Fibroblast of lung (primary cell): ENCODE results near the gene FAT2. TPM values are rescaled to one million over a fixed set of nuclear protein-coding genes. Genes with fewer than 3 reads are reported as not detected.
A peak's percentile ranks its signal among the peaks of the same experiment; 100 is the strongest.

Experiments
- DNase-seq, 2 donors: peaks; one replicate each; pipeline versions ENCODE4 v3.0.0 to v3.0.0-alpha.2; 2010; ENCODE audit warnings: low read depth in 2 of 2
- H2AFZ ChIP-seq: 2 replicates; pipeline ENCODE4 v1.5.1; 2012; ENCODE audit warnings: low read length, control low read depth, inconsistent platforms
- H3K27ac ChIP-seq: 2 replicates; pipeline ENCODE4 v1.5.1; 2011; ENCODE audit warnings: low read length, control low read depth; ENCODE audit not compliant: insufficient read depth
- H3K27me3 ChIP-seq: 2 replicates; pipeline ENCODE4 v1.5.1; 2011; ENCODE audit warnings: mild to moderate bottlenecking, low read length; ENCODE audit not compliant: control insufficient read depth, insufficient read depth
- H3K36me3 ChIP-seq: 2 replicates; pipeline ENCODE4 v1.5.1; 2011; ENCODE audit warnings: low read length; ENCODE audit not compliant: control insufficient read depth, insufficient read depth
- H3K4me1 ChIP-seq: 2 replicates; pipeline ENCODE4 v1.5.1; 2011; ENCODE audit warnings: low read length; ENCODE audit not compliant: control insufficient read depth, insufficient read depth; ENCODE audit errors: extremely low read depth
- H3K4me2 ChIP-seq: 2 replicates; pipeline ENCODE4 v1.5.1; 2011; ENCODE audit warnings: low read length, control low read depth; ENCODE audit not compliant: insufficient read depth; ENCODE audit errors: extremely low read depth
- H3K4me3 ChIP-seq, 4 experiments: fragments of 200-600 bp in 1 of 4; sonication (generic) in 1 of 4; replicated peaks in 1 of 4; 2 replicates each; pipeline ENCODE4 v1.5.1; 2011 to 2016; ENCODE audit warnings: low read length in 4 of 4, low read depth in 3 of 4, mild to moderate bottlenecking in 3 of 4, control low read depth in 2 of 4, inconsistent platforms in 1 of 4, mixed read lengths in 1 of 4; ENCODE audit not compliant: insufficient read depth in 1 of 4; ENCODE audit errors: control extremely low read depth in 1 of 4
- H3K79me2 ChIP-seq: 2 replicates; pipeline ENCODE4 v1.5.1; 2012; ENCODE audit warnings: mild to moderate bottlenecking, low read length, inconsistent platforms; ENCODE audit not compliant: control insufficient read depth, insufficient read depth
- H3K9ac ChIP-seq: 2 replicates; pipeline ENCODE4 v1.5.1; 2011; ENCODE audit warnings: mild to moderate bottlenecking, low read length, control low read depth; ENCODE audit not compliant: insufficient read depth
- H3K9me3 ChIP-seq: 2 replicates; pipeline ENCODE4 v1.5.1; 2012; ENCODE audit warnings: low read depth, low read length; ENCODE audit not compliant: control insufficient read depth, insufficient read depth
- H4K20me1 ChIP-seq: 2 replicates; pipeline ENCODE4 v1.5.1; 2011; ENCODE audit warnings: low read length; ENCODE audit not compliant: control insufficient read depth, insufficient read depth; ENCODE audit errors: extremely low read depth
- EZH2 ChIP-seq: IDR thresholded peaks from 2 replicates; pipeline ENCODE4 v1.5.1; 2012; ENCODE audit warnings: low read length, control low read depth, mild to moderate bottlenecking; ENCODE audit errors: missing control alignments
- polyA plus RNA-seq, 2 donors: library from polyadenylated mRNA; depleted of rRNA in 1 of 2; stranded (reverse) in 1 of 2; unstranded in 1 of 2; fragments of >200 nt; gene quantifications; 2 replicates each; pipeline ENCODE4 v1.2.1, GENCODE V29; 2011 to 2012; ENCODE audit warnings: missing spikeins in 1 of 2
- total RNA-seq: library from RNA; depleted of rRNA; stranded (reverse); fragments of >200 nt; gene quantifications from 2 replicates; pipeline ENCODE4 v1.2.1, GENCODE V29; 2014
- TF ChIP-seq, protein P1 (sequence below), 2 donors: IDR thresholded peaks in 1 of 2; conservative IDR thresholded peaks in 1 of 2; 1 replicate in 1 of 2; 2 replicates in 1 of 2; pipeline ENCODE4 v1.5.1; 2011 to 2012; ENCODE audit warnings: low read length in 2 of 2, control low read depth in 1 of 2, inconsistent platforms in 1 of 2, low read depth in 1 of 2, mild to moderate bottlenecking in 1 of 2

Gene FAT2
- total and polyA plus RNA-seq, 2 donors (not counting 1 experiment from before 2014, with no cell fraction given) = under 0.01 TPM; not detected in 1

DNA sequence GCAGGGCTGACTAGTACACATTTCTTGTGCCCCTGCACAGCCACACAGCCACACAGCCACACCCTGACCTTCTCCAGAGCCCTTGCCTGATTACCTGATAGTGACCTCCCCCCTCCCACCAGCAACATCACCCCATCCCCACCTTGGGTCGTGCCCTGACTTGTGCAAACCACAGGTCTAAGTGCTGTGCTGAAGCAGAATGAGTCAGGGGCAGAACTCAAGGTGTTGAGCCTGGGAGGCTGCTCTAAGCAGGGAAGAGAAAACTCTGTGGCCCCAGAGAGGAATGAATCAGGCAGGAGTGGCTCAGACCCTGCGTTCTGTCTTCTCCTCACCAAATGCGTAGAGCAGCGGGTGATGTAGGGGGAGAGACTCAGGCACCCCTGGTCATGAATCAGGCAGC, 24.3 kb upstream of the FAT2 start:
- no peaks in the 10 kb centered on the region for H3K27me3 ChIP-seq
- no peak overlapping the region for H3K4me3 ChIP-seq
- no peaks in the 10 kb centered on the region for H3K79me2 ChIP-seq
- H3K27ac ChIP-seq = no peak overlapping the region
- peak in 1 of 2 donors; percentile 28 for DNase-seq
- H3K4me2 ChIP-seq = no peak overlapping the region
- no peaks in the 10 kb centered on the region for H4K20me1 ChIP-seq
- TF ChIP-seq EZH2 = no peak
- TF ChIP-seq, protein P1, sequence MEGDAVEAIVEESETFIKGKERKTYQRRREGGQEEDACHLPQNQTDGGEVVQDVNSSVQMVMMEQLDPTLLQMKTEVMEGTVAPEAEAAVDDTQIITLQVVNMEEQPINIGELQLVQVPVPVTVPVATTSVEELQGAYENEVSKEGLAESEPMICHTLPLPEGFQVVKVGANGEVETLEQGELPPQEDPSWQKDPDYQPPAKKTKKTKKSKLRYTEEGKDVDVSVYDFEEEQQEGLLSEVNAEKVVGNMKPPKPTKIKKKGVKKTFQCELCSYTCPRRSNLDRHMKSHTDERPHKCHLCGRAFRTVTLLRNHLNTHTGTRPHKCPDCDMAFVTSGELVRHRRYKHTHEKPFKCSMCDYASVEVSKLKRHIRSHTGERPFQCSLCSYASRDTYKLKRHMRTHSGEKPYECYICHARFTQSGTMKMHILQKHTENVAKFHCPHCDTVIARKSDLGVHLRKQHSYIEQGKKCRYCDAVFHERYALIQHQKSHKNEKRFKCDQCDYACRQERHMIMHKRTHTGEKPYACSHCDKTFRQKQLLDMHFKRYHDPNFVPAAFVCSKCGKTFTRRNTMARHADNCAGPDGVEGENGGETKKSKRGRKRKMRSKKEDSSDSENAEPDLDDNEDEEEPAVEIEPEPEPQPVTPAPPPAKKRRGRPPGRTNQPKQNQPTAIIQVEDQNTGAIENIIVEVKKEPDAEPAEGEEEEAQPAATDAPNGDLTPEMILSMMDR (conservative IDR thresholded peaks at IDR 0.05 in 1 of 2, IDR thresholded peaks at IDR 0.05 in 1 of 2; ENCODE audit: low read depth in 1 of 2, low read length in 2 of 2) = no peak
- H3K4me1 ChIP-seq = no peaks in the 10 kb centered on the region
- H2AFZ ChIP-seq = no peak overlapping the region
- no peak overlapping the region for H3K9ac ChIP-seq
- no peaks in the 10 kb centered on the region for H3K9me3 ChIP-seq
- no peaks in the 10 kb centered on the region for H3K36me3 ChIP-seq

DNA sequence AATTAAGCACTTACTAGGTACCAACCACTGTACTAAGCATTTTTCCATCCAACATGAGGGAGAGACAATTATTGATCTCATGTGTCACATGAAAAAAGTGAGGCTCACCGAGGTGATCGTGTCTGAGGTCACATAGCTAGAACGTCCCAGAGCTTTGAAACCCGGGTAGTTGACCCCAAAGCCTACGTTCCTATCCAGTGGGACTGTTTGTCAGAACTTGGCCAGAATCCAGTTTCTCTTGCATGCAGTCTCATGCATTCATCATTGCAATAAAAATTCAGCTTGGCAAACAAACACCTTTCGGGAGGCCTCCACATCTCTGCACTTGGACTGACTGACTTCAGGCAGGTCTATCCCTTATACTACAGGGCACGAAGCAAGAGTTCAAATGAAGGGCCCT, 23.4 kb upstream of the FAT2 start:
- no peak overlapping the region for H3K4me2 ChIP-seq
- H3K4me1 ChIP-seq = no peaks in the 10 kb centered on the region
- no peak overlapping the region for H3K9ac ChIP-seq
- no peaks in the 10 kb centered on the region for H3K27me3 ChIP-seq
- H3K36me3 ChIP-seq = no peaks in the 10 kb centered on the region
- H3K27ac ChIP-seq = no peak overlapping the region
- H3K79me2 ChIP-seq = no peaks in the 10 kb centered on the region
- no peak overlapping the region for H3K4me3 ChIP-seq
- DNase-seq = no peak
- no peak overlapping the region for H2AFZ ChIP-seq
- TF ChIP-seq EZH2 = no peak
- TF ChIP-seq, protein P1 (conservative IDR thresholded peaks at IDR 0.05 in 1 of 2, IDR thresholded peaks at IDR 0.05 in 1 of 2; ENCODE audit: low read depth in 1 of 2, low read length in 2 of 2) = no peak
- no peaks in the 10 kb centered on the region for H4K20me1 ChIP-seq
- H3K9me3 ChIP-seq = no peaks in the 10 kb centered on the region

DNA sequence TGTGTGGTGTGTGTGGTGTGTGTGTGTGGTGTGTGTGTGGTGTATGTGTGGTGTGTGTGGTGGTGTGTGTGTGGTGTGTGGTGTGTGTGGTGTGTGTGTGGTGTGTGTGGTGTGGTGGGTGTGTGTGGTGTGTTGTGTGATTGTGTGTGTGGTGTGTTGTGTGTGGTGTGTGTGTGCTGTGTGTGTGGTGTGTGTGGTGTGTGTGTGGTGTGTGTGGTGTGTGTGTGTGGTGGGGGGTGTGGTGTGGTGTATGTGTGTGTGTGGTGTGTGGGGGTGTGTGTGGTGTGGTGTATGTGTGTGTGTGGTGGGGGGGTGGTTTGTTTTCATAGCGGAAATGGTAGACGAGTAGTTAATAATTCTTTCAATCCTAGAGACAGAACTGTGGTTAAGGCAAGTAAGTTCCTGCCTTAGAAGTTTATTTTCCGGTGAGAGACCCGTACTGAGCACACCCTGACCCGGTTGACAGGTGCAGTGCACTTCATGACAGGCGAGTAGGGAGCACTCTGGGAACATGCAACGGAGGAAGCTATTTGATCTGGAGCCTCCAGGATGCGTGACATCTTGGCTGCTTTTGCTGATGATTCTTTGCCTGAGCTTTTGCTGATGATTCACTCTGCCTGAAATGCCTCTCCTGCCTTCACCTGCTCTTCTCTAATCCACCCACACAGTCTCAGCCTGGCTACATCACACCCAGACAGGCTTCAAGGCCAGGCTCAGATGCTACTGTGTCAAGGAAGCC, 21.7 kb upstream of the FAT2 start:
- no peaks in the 10 kb centered on the region for H3K9me3 ChIP-seq
- H3K27ac ChIP-seq = no peak overlapping the region
- H3K27me3 ChIP-seq = no peaks in the 10 kb centered on the region
- H3K36me3 ChIP-seq = no peaks in the 10 kb centered on the region
- H3K9ac ChIP-seq = no peak overlapping the region
- H3K4me2 ChIP-seq = no peak overlapping the region
- DNase-seq = peak in 1 of 2 donors; percentile 62
- H4K20me1 ChIP-seq = no peaks in the 10 kb centered on the region
- H2AFZ ChIP-seq = no peak overlapping the region
- H3K4me3 ChIP-seq = no peak overlapping the region
- H3K79me2 ChIP-seq = no peaks in the 10 kb centered on the region
- TF ChIP-seq, protein P1 (conservative IDR thresholded peaks at IDR 0.05 in 1 of 2, IDR thresholded peaks at IDR 0.05 in 1 of 2; ENCODE audit: low read depth in 1 of 2, low read length in 2 of 2) = no peak
- TF ChIP-seq EZH2 = no peak
- H3K4me1 ChIP-seq = no peaks in the 10 kb centered on the region
